KMS-11 (cell line): ENCODE data around the gene TMEM116.
"Not testable (repeated sequence)": the region's sequence is repeated elsewhere in the genome, so short reads cannot be mapped to it uniquely, and the experiment has no call there.

Experiments
- H2AFZ ChIP-seq: fragments of 200-600 bp; sonication (generic); 2 replicates; pipeline ENCODE4 v1.6.1; 2016; ENCODE audit warnings: antibody characterized with exemption, mixed run types, low read depth
- H3K27ac ChIP-seq: fragments of 200-600 bp; sonication (generic); 2 replicates; pipeline ENCODE4 v1.6.1; 2016; ENCODE audit warnings: mild to moderate bottlenecking, mixed run types
- H3K27me3 ChIP-seq: fragments of 200-600 bp; sonication (generic); 2 replicates; pipeline ENCODE4 v1.6.1; 2017; ENCODE audit warnings: mild to moderate bottlenecking, low read depth, mixed run types, moderate library complexity; ENCODE audit not compliant: insufficient read depth
- H3K36me3 ChIP-seq: fragments of 200-600 bp; sonication (generic); 2 replicates; pipeline ENCODE4 v1.6.1; 2017; ENCODE audit warnings: mild to moderate bottlenecking, mixed run types; ENCODE audit not compliant: insufficient read depth
- H3K4me1 ChIP-seq: fragments of 200-600 bp; sonication (generic); 2 replicates; pipeline ENCODE4 v1.6.1; 2016; ENCODE audit warnings: mild to moderate bottlenecking, low read depth, mixed run types; ENCODE audit not compliant: poor library complexity, severe bottlenecking
- H3K4me2 ChIP-seq: fragments of 200-600 bp; sonication (generic); 2 replicates; pipeline ENCODE4 v1.7.0; 2016; ENCODE audit warnings: mild to moderate bottlenecking, mixed run types
- H3K4me3 ChIP-seq: fragments of 200-600 bp; sonication (generic); IDR thresholded peaks from 2 replicates; pipeline ENCODE4 v1.6.1; 2017; ENCODE audit warnings: low read depth, low read length, mixed read lengths; ENCODE audit not compliant: insufficient read depth
- H3K79me2 ChIP-seq: fragments of 200-600 bp; sonication (generic); 2 replicates; pipeline ENCODE4 v1.6.1; 2016; ENCODE audit warnings: low read depth, mixed run types; ENCODE audit not compliant: insufficient read depth
- H3K9ac ChIP-seq: fragments of 200-600 bp; sonication (generic); 2 replicates; pipeline ENCODE4 v1.6.1; 2016; ENCODE audit warnings: mild to moderate bottlenecking, mixed run types
- H4K20me1 ChIP-seq: fragments of 200-600 bp; sonication (generic); 2 replicates; pipeline ENCODE4 v1.6.1; 2016; ENCODE audit warnings: mild to moderate bottlenecking, mixed run types; ENCODE audit not compliant: insufficient read depth
- TF ChIP-seq, protein P1 (sequence below): fragments of 200-600 bp; sonication (generic); conservative IDR thresholded peaks from 2 replicates; pipeline ENCODE4 v1.6.1; 2017; ENCODE audit warnings: low read depth, mild to moderate bottlenecking, antibody characterized with exemption, low read length, moderate library complexity, mixed read lengths

The TMEM116 gene

DNA sequence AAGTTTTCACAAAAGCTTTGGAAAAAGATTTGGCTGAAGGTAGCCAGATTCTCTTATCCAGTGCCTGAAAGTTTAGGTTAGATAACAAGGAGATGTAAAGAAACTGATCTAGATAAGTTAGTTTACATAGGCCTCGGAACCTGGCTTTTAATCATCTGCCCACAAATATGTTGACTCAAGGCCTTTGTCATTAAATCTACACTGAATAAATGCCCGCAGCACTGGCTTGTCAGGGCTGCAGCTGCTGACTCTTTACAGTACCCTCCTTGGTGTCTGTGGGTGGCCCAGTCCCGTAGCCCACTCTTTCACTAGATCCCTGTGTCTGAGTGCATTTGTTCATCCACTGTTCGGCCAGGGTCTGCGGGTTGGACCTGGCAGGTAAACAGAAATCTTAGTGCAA, 58.0 kb downstream of the TMEM116 start:
- no peak overlapping the region for H3K4me2 ChIP-seq
- no peak overlapping the region for H3K27ac ChIP-seq
- no peak overlapping the region for H3K9ac ChIP-seq
- H3K36me3 ChIP-seq: no peaks in the 10 kb centered on the region
- no peak overlapping the region for H3K4me3 ChIP-seq
- H3K79me2 ChIP-seq: no peaks in the 10 kb centered on the region
- H4K20me1 ChIP-seq: no peaks in the 10 kb centered on the region
- no peaks in the 10 kb centered on the region for H3K4me1 ChIP-seq
- TF ChIP-seq, protein P1, sequence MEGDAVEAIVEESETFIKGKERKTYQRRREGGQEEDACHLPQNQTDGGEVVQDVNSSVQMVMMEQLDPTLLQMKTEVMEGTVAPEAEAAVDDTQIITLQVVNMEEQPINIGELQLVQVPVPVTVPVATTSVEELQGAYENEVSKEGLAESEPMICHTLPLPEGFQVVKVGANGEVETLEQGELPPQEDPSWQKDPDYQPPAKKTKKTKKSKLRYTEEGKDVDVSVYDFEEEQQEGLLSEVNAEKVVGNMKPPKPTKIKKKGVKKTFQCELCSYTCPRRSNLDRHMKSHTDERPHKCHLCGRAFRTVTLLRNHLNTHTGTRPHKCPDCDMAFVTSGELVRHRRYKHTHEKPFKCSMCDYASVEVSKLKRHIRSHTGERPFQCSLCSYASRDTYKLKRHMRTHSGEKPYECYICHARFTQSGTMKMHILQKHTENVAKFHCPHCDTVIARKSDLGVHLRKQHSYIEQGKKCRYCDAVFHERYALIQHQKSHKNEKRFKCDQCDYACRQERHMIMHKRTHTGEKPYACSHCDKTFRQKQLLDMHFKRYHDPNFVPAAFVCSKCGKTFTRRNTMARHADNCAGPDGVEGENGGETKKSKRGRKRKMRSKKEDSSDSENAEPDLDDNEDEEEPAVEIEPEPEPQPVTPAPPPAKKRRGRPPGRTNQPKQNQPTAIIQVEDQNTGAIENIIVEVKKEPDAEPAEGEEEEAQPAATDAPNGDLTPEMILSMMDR: no peak
- no peaks in the 10 kb centered on the region for H3K27me3 ChIP-seq
- no peak overlapping the region for H2AFZ ChIP-seq

DNA sequence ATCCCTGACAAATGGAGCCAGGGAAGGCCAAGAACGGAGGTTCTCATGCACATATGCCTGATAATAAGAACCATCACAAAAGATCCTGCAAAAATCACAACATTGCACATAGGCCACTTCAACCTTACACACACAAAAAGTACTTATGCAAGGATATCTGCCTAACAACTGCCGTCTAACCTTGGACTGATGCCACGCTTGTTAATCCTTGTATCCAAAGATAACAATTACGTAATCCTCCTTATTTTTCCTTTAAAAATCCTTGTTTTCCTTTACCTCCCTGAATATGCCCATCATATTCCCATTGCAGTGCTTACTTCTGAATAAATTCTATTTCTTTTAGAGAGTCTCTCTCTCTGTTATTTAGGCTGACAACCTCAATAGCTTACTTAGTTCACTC, 59.5 kb downstream of the TMEM116 start:
- H3K27me3 ChIP-seq: no peaks in the 10 kb centered on the region
- H4K20me1 ChIP-seq: no peaks in the 10 kb centered on the region
- H3K79me2 ChIP-seq: no peaks in the 10 kb centered on the region
- no peaks in the 10 kb centered on the region for H3K4me1 ChIP-seq
- no peak overlapping the region for H3K9ac ChIP-seq
- H3K36me3 ChIP-seq: no peaks in the 10 kb centered on the region
- no peak overlapping the region for H3K4me2 ChIP-seq
- H3K4me3 ChIP-seq: no peak overlapping the region
- TF ChIP-seq, protein P1: no peak
- H3K27ac ChIP-seq: no peak overlapping the region
- H2AFZ ChIP-seq: no peak overlapping the region

DNA sequence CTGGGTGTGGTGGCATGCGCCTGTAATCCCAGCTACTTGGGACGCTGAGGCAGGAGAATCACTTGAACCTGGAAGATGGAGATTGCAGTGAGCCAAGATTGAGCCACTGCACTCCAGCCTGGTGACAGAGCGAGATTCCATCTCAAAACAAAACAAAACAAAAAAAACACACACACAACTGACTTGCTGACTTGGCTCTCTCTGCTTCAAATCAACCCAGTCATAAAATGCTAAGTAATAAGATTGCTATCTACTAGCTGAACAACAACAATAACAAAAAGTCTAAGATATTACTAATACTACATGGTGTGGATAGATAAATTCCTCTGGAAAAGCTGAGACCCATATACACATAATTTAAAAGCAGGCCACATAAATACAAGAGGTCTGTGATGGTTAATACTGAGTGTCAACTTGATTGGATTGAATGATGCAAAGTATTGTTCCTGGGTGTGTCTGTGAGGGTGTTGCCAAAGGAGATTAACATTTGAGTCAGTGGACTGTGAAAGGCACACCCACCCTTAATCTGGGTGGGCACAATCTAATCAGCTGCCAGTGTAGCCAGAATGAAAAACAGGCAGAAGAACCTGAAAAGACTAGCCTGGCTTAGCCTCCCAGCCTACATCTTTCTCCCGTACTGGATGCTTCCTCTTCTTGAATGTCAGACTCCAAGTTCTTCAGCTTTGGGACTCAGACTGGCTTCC, 60.7 kb downstream of the TMEM116 start:
- not testable (repeated sequence) for H3K36me3 ChIP-seq, H3K4me3 ChIP-seq, H3K4me2 ChIP-seq, H3K9ac ChIP-seq, H3K27ac ChIP-seq, H3K79me2 ChIP-seq, H2AFZ ChIP-seq, H4K20me1 ChIP-seq, H3K4me1 ChIP-seq, H3K27me3 ChIP-seq

DNA sequence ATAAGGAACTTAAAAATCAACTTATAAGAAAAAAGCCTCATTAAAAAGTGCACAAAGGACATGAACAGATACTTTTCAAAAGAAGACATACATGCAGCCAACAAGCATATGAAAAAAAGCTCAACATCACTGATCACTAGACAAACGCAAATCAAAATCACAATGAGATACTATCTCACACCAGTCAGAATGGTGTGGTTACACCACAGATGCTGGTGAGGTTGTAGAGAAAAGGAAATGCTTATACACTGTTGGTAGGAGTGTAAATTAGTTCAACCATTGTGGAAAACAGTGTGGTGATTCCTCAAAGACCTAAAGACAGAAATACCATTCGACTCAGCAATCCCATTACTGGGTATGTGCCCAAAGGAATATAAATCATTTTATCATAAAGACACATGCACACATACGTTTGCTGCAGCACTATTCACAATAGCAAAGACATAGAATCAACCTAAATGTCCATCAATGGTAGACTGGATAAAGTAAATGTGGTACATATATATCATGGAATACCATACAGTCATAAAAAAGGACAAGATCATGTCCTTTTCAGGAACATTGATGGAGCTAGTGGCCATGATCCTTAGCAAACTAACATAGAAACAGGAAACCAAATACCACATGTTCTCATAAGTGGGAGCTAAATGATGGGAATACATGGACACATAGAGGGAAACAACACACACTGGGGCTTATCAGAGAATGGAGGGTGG, 61.8 kb downstream of the TMEM116 start:
- H3K27ac ChIP-seq, H4K20me1 ChIP-seq, H3K79me2 ChIP-seq, H3K36me3 ChIP-seq, H2AFZ ChIP-seq, H3K4me3 ChIP-seq, H3K27me3 ChIP-seq, H3K9ac ChIP-seq, H3K4me2 ChIP-seq: not testable (repeated sequence)
- peaks cover 16% of the 10 kb centered on the region for H3K4me1 ChIP-seq

DNA sequence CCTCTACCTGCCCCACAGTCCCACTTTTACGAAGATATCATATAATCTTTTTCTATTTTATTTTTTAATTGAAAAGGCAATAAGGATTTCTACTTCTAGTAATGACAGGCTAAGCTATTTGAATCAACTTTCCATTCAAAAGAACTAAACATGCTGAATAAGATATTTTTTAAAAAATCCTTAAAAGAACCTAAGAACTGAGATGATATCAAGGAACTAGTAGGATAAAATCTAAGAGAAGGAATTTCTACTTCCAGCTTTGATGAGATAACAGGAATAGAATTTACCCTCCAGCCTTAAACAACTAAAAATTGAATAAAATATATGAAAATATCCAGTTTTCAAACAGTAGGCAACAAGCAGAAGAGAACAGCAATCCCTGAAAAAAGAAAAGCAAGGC, 69.0 kb downstream of the TMEM116 start:
- Histone ChIP-seq H3K4me1 (peaks cover 34% of the 10 kb centered on the region), H4K20me1 (no peaks in the 10 kb centered on the region), H3K4me2 (no peak overlapping the region), H2AFZ (no peak overlapping the region), H3K4me3 (no peak overlapping the region), H3K9ac (no peak overlapping the region), H3K27ac (no peak overlapping the region), H3K36me3 (no peaks in the 10 kb centered on the region), H3K79me2 (no peaks in the 10 kb centered on the region), H3K27me3 (no peaks in the 10 kb centered on the region)
- TF ChIP-seq, protein P1: no peak
